ENCODE measurements around the gene CDK8. TPM values are rescaled to one million over a fixed set of nuclear protein-coding genes. Genes with fewer than 3 reads are reported as not detected.
"Not testable (repeated sequence)": the region's sequence is repeated elsewhere in the genome, so short reads cannot be mapped to it uniquely, and the experiment has no call there.

CDK8 gene
- total RNA-seq, 2 experiments from 2014 or later: 13.7 to 13.9 TPM

DNA sequence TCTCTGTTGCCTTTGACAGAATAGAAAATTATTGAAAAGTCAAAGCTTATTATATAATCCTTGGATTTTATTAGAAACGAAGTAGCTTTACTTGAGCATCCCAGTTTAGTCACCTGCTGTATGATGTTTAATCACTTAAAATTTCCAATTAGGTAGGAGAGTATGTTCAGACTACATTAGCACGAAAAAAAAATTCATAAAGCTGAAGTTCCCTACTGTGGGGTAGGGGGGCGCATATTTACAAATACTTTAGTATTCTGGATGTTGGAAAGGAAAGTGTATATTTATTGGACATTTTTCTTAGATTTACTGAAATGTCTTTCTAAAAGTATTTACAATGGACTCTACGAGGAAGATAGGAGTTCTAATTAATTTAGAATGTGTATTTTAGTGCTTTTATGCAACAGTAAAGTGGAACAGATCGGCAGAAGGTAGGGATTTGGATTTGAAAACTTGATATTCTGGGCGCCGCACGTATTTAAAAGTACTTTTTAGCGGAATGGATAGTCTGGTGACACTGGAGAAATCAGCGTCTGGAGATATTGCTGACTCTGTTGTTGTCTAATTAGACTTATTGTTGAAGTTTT lies 1.9 kb downstream of the CDK8 start:
- Mint-ChIP-seq H3K36me3 (ENCODE audit: low read depth) (no peaks in the 10 kb centered on the region), H3K9me3 (no peaks in the 10 kb centered on the region), H3K27me3 (no peaks in the 10 kb centered on the region), H3K4me1 (peaks cover 26% of the 10 kb centered on the region), H3K4me3 (no peak overlapping the region), H3K27ac (no peak overlapping the region)
- ChIA-PET POLR2A (interaction anchor here (1.2 to 5.2 kb wide), 2 partner anchors 34 to 69 kb away, joined by 4 to 43 read pairs; partner anchors contain the start of gene RNF6), CTCF (interaction anchor here (1.0 to 2.9 kb wide), 2 partner anchors 45 to 71 kb away, joined by 3 to 9 read pairs; no protein-coding TSS in a partner anchor)
- no peak for DNase-seq

DNA sequence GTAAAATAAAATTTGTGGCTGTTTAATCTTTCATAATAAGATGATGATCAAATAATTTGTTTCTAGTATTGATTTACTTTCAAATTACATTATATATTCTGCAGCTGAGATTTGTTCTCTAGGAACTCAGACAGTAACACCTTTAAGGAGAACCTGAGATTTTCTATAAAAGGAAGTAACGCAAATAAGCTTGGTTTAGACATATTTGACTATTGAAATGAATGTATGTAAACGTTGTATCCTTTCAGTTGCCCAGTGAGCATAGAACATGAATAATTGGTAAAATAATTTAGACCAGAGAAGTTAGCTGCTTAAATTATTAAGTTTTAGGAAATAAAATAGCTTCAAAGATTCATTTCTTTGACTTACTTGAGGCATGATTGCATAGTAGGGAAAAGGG lies 3.1 kb downstream of the CDK8 start:
- POLR2A ChIA-PET: interaction anchor here (5.2 kb wide), 1 partner anchor 35 kb away, joined by 43 read pairs; the partner anchor contains the start of gene RNF6
- DNase-seq: no peak
- no peaks in the 10 kb centered on the region for H3K9me3 Mint-ChIP-seq
- H3K27me3 Mint-ChIP-seq: no peaks in the 10 kb centered on the region
- H3K27ac Mint-ChIP-seq: no peak overlapping the region
- no peaks in the 10 kb centered on the region for H3K36me3 Mint-ChIP-seq (ENCODE audit: low read depth)
- peaks cover 26% of the 10 kb centered on the region for H3K4me1 Mint-ChIP-seq
- H3K4me3 Mint-ChIP-seq: no peak overlapping the region
- CTCF ChIA-PET: interaction anchor here (1.7 to 2.9 kb wide), 2 partner anchors 72 to 240 kb away, joined by 4 to 9 read pairs; no protein-coding TSS in a partner anchor

DNA sequence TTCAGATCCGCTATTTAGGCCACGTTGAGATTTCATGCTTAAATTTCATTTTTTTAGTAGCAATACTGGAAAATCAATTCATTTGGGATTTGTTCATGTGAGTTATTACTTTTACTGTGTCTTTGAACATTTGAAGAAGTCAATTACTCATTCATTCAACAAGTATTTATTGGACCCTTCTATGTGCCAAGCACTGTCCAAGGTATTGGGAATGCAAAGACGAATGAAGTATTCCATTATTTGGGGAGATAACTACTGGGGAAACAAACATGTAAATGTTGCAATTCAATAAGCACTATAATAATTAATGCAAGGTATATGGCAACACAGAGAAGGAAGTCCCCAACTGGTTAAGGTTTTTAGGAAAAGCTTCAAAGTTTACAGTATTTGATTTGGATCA lies 5.7 kb downstream of the CDK8 start:
- no peak overlapping the region for H3K27ac Mint-ChIP-seq
- CTCF ChIA-PET: no interaction called here

DNA sequence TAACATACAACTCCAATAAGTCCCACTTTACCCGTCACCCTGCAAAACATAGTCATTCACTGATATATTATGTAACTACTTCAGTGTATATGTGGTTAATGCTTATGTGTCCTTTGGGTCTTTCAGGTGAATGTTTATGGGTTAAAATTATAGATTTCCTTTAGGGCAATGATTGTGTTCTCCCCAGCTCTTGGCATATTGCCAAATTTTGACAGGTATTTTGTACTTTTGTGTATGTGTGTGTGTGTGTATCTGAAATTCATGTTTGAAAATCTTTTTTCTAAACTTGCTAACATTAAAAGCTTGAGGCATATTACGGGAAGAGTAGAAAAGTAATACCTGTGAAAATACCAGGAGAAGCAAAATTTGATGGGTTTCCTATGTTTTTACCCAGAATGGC lies 8.2 kb downstream of the CDK8 start:
- Mint-ChIP-seq H3K4me1 (peaks cover 2% of the 10 kb centered on the region), H3K27ac (no peak overlapping the region), H3K27me3 (no peaks in the 10 kb centered on the region), H3K4me3 (no peak overlapping the region), H3K36me3 (ENCODE audit: low read depth) (no peaks in the 10 kb centered on the region), H3K9me3 (no peaks in the 10 kb centered on the region)
- ChIA-PET CTCF (no interaction called here), POLR2A (no interaction called here)
- DNase-seq: no peak

More for the DNA sequence above, 5.7 kb downstream of the CDK8 start:
- POLR2A ChIA-PET: no interaction called here
- no peak for DNase-seq
- Mint-ChIP-seq H3K9me3 (no peaks in the 10 kb centered on the region), H3K4me1 (peaks cover 19% of the 10 kb centered on the region), H3K4me3 (no peak overlapping the region), H3K36me3 (ENCODE audit: low read depth) (no peaks in the 10 kb centered on the region), H3K27me3 (no peaks in the 10 kb centered on the region)

DNA sequence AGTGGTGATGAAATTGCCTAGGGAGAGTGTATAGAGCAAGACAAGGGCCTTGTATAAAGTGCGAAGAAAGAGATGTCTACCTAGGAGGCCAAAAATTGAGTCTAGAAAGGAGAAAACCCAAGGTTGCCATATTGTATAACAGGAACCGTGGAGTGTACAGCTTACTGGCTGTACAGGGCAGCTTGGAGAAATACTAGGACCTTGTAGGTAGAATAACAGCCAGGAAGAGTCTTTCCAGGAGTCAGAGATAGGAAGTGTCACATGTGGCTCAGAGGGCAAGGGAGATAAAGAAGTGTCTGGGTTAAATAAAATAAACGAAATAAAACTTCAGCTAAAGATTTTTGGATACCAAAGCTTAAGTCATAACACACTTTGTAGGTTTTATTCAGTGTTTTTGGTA lies 12.4 kb downstream of the CDK8 start:
- ChIA-PET POLR2A (no interaction called here), CTCF (no interaction called here)
- DNase-seq: no peak
- no peaks in the 10 kb centered on the region for H3K4me1 Mint-ChIP-seq
- no peak overlapping the region for H3K4me3 Mint-ChIP-seq
- H3K9me3 Mint-ChIP-seq: no peaks in the 10 kb centered on the region
- H3K36me3 Mint-ChIP-seq (ENCODE audit: low read depth): no peaks in the 10 kb centered on the region
- H3K27ac Mint-ChIP-seq: no peak overlapping the region
- no peaks in the 10 kb centered on the region for H3K27me3 Mint-ChIP-seq

DNA sequence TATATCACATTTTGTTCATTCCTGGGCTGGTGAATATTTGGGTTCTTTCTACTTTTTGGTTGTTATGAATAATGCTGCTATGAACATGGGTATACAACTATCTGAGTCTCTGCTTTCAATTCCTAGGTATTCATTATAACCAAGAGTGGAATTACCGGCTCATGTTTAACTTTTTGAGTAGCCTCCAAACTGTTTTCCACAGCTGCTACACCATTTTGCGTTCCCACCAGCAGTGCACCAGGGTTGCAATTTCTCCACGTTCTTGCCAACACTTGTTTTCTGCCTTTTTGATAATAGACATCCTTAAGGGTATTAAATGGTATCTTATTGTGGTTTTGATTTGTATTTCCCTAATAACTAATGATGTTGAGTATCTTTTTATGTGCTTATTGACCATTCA lies 16.8 kb downstream of the CDK8 start:
- POLR2A ChIA-PET: no interaction called here
- no peak overlapping the region for H3K4me3 Mint-ChIP-seq
- CTCF ChIA-PET: no interaction called here

DNA sequence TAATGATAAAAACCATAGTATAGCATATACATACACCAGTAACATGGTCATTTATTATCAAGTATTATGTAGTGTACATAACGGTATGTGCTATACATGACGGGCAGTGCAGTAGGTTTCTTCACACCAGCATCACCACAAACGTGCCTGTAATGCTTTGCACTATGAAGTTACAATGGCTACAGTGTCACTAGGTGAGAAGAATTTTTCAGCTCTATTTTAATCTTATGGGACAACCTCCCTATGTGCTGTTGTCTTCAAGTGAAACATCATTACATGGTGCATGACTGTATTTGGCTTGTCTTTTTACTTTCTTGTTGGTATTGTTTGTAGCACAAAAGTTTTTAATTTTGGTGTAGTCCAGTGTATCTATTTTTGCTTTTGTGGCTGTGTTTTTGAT lies 18.7 kb downstream of the CDK8 start:
- POLR2A ChIA-PET: no interaction called here
- H3K27ac Mint-ChIP-seq: no peak overlapping the region
- CTCF ChIA-PET: no interaction called here

More for the DNA sequence above, 16.8 kb downstream of the CDK8 start:
- Mint-ChIP-seq H3K36me3 (ENCODE audit: low read depth) (no peaks in the 10 kb centered on the region), H3K4me1 (no peaks in the 10 kb centered on the region), H3K9me3 (no peaks in the 10 kb centered on the region), H3K27me3 (no peaks in the 10 kb centered on the region), H3K27ac (no peak overlapping the region)
- no peak for DNase-seq

DNA sequence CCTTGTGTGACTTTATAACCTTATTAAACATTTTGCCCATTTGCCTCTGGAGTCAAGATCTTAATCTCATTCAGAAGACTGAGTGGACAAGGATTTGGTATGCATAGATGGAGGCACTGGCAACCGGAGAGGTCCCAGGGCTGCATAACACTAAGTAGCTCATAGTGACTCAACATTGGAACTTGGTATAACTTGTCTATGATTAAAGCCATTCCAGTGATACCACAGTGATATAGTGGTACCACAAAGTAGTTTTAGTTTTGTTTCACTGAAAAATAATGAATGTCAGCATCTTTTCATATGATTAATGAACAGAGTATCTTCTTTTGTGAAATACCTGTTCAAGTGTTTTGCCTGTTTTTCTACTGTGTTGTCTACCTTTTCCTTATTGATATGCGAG lies 26.4 kb downstream of the CDK8 start:
- Mint-ChIP-seq H3K4me3 (no peak overlapping the region), H3K36me3 (ENCODE audit: low read depth) (peaks cover 10% of the 10 kb centered on the region), H3K27me3 (no peaks in the 10 kb centered on the region), H3K27ac (no peak overlapping the region), H3K4me1 (peaks cover 2% of the 10 kb centered on the region), H3K9me3 (peaks cover 11% of the 10 kb centered on the region)
- ChIA-PET POLR2A (no interaction called here), CTCF (no interaction called here)
- DNase-seq: no peak

More for the DNA sequence above, 18.7 kb downstream of the CDK8 start:
- no peak for DNase-seq
- Mint-ChIP-seq H3K4me3 (no peak overlapping the region), H3K9me3 (peaks cover 1% of the 10 kb centered on the region), H3K27me3 (no peaks in the 10 kb centered on the region), H3K4me1 (no peaks in the 10 kb centered on the region), H3K36me3 (ENCODE audit: low read depth) (no peaks in the 10 kb centered on the region)

DNA sequence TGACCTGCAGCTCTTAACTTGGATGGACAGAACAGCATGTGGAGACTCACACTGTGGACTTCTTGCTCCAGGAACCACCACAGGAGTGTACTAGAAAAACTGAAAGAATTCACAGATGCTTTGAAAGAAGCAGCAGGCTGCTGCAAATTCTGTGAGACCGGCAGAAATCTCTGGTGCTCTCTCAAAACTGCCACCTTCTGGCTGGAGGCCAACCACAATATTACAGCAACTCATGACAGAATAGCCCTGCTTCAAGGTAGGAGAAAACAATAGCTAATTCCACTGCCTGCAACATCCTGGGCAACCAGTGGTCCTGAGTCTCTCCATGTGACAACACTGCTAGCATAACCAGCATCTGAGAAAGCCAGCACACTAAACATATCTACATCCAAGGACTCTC lies 26.9 kb downstream of the CDK8 start:
- peaks cover 2% of the 10 kb centered on the region for H3K4me1 Mint-ChIP-seq
- H3K27ac Mint-ChIP-seq: no peak overlapping the region
- ChIA-PET POLR2A (no interaction called here), CTCF (interaction anchor here (0.6 kb wide), 1 partner anchor 8 kb away, joined by 3 read pairs; no protein-coding TSS in a partner anchor)
- no peak overlapping the region for H3K4me3 Mint-ChIP-seq
- peaks cover 10% of the 10 kb centered on the region for H3K36me3 Mint-ChIP-seq (ENCODE audit: low read depth)
- H3K27me3 Mint-ChIP-seq: no peaks in the 10 kb centered on the region
- DNase-seq: no peak
- H3K9me3 Mint-ChIP-seq: peaks cover 11% of the 10 kb centered on the region

DNA sequence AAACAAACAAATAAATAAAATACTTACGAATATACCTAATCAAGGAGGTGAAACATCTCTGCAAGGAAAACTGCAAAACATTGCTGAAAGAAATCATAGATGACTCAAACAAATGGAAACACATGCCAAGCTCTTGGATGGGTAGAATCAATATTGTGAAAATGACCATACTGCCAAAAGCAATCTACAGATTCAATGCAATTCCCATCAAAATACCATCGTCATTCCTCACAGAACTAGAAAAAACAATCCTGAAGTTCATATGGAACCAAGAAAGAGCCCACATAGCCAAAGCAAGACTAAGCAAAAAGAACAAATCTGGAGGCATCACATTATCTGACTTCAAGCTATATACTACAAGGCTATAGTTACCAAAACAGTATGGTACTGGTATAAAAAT lies 32.0 kb downstream of the CDK8 start:
- CTCF ChIA-PET; H3K27ac Mint-ChIP-seq; DNase-seq; H3K36me3 Mint-ChIP-seq (ENCODE audit: low read depth); H3K4me3 Mint-ChIP-seq; H3K9me3 Mint-ChIP-seq; H3K4me1 Mint-ChIP-seq; POLR2A ChIA-PET; H3K27me3 Mint-ChIP-seq: not testable (repeated sequence)

DNA sequence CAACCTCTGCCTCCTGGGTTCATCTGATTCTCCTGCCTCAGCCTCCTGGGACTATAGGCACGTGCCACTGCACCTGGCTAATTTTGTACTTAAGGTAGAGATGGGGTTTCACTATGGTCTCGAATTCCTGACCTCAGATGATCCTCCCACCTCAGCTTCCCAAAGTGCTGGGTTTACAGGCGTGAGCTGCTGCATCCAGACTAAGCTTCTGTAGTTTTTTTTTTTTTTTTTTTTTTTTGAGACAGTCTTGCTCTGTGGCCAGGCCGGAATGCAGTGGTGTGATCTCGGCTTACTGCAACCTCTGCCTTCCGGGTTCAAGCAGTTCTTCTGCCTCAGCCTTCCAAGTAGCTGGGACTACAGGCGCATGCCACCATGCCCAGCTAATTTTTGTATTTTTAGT lies 34.9 kb downstream of the CDK8 start:
- POLR2A ChIA-PET; H3K36me3 Mint-ChIP-seq (ENCODE audit: low read depth); H3K4me1 Mint-ChIP-seq; H3K27ac Mint-ChIP-seq; H3K27me3 Mint-ChIP-seq; H3K4me3 Mint-ChIP-seq; DNase-seq; H3K9me3 Mint-ChIP-seq: not testable (repeated sequence)
- CTCF ChIA-PET: interaction anchor here (0.7 kb wide), 1 partner anchor 8 kb away, joined by 3 read pairs; no protein-coding TSS in a partner anchor

DNA sequence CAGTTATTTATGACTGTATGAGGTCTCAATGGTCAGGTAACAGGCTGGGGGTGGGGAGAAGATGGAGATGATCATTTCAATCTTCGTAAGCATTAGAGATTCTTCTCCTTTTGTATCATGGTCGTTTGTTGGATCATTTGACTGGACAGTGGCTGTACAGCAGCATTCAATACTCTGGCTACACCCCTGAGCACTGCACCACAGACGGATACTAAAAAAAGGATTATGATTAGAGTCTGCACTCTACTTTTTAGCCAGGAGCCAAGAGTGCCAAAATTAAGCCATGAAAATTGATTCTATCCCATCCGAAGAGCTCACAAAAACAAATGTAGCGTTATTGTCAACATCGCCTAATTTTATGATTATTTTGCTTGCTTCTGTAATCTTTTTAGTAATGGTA lies 41.9 kb downstream of the CDK8 start:
- no peak for DNase-seq
- CTCF ChIA-PET: no interaction called here
- Mint-ChIP-seq H3K9me3 (no peaks in the 10 kb centered on the region), H3K27ac (no peak overlapping the region), H3K4me3 (no peak overlapping the region), H3K27me3 (no peaks in the 10 kb centered on the region), H3K4me1 (no peaks in the 10 kb centered on the region), H3K36me3 (ENCODE audit: low read depth) (no peaks in the 10 kb centered on the region)
- POLR2A ChIA-PET: no interaction called here

DNA sequence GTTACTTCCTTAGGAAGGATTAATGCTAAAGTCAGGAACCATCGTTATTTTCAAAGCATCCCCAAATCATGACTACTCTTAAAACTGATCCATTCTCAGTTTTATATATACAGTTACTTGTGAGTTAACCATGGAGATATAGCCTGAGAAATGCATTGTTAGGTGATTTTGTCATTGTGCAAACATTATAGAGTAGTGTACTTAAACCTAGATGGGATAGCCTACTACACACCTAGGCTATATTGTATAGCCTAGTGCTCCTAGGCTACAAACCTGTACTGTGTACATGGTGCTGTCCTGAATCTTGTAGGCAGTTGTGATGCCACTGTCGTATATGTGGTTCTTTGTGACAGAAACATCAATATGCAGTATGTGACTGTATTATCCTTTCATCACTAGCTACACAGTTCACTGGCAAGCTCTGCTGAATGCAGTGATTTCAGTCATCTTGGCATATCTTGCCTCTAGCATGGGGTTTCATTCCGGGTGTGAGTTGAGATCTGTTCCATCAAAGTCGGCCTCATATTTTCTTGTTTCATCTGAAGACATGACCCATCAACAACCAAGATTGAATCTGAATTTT lies 45.3 kb downstream of the CDK8 start:
- ChIA-PET CTCF (no interaction called here), POLR2A (no interaction called here)
- no peaks in the 10 kb centered on the region for H3K27me3 Mint-ChIP-seq
- no peaks in the 10 kb centered on the region for H3K4me1 Mint-ChIP-seq
- H3K27ac Mint-ChIP-seq: no peak overlapping the region
- H3K4me3 Mint-ChIP-seq: no peak overlapping the region
- no peaks in the 10 kb centered on the region for H3K9me3 Mint-ChIP-seq
- H3K36me3 Mint-ChIP-seq (ENCODE audit: low read depth): no peaks in the 10 kb centered on the region
- no peak for DNase-seq

DNA sequence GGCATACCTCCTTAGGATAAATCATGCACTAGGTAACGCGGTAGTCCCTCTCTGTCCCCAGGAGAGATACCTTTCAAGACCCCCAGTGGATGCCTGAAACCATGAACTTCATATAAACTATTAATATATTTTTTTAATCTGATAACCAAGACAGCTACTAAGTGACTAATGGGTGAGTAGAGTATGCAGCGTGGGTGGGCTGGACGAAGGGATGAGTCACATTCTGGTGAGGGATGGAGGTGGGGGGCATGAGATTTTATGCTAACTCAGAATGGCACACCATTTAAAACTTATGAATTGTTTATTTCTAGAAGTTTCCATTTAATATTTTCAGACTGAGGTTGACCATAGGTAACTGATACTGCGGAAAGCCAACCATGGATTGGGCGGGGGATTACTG lies 46.2 kb downstream of the CDK8 start:
- Mint-ChIP-seq H3K27me3 (no peaks in the 10 kb centered on the region), H3K9me3 (no peaks in the 10 kb centered on the region), H3K4me3 (no peak overlapping the region), H3K27ac (no peak overlapping the region), H3K36me3 (ENCODE audit: low read depth) (no peaks in the 10 kb centered on the region), H3K4me1 (no peaks in the 10 kb centered on the region)
- POLR2A ChIA-PET: no interaction called here
- no peak for DNase-seq
- CTCF ChIA-PET: no interaction called here
